ENCODE results near the gene C5orf63.

DNA sequence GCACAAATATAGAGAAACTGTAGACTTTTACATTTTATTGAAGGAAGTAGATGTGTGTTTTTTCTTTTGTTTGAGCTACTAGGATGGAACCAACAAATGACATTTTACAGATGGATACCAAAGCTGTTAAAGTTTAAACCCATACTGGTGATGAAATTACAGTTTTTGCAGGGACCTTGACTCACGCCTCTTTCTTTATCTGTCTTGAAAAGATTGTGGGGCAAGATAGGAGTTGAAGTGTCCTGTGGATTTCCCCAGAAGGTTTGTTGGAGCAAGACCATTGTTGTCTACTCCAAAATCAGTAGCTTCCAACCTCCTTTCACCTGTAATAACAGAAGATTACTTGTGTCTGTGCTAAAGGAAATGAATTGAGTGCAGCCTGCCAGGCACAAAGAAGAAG is 4.1 kb upstream of the C5orf63 start:
- TF ChIP-seq CTCF (IDR thresholded peaks at IDR 0.05) (no peak), ZFX (IDR thresholded peaks at IDR 0.05; ENCODE audit: borderline replicate concordance) (no peak)

Measured in 22Rv1 (cell line).